Ishikawa (cell line): Measurements from ENCODE around the gene C2CD4C.

Experiments used
- NFIC ChIP-seq: IDR thresholded peaks from 2 replicates; pipeline ENCODE4 v1.6.1; 2012
- REST ChIP-seq: IDR thresholded peaks from 2 replicates; pipeline ENCODE4 v1.6.1; 2012; ENCODE audit warnings: low read depth, mild to moderate bottlenecking

- TF ChIP-seq REST (no peak), NFIC (no peak)
Observed at GRCh38 chr19:359653-359925, 49.4 kb downstream of the C2CD4C start.
